HepG2 (cell line): Measurements from ENCODE around the gene ADCY9.

Experiments used
- ATF2 ChIP-seq: sonication (generic); formaldehyde crosslinking; IDR thresholded peaks from 2 replicates; pipeline ENCODE4 v1.4.0; 2020; ENCODE audit warnings: missing genetic modification reagents
- PHF8 ChIP-seq: sonication (generic); formaldehyde crosslinking; IDR thresholded peaks from 2 replicates; pipeline ENCODE4 v1.5.0; 2020; ENCODE audit warnings: missing genetic modification reagents
- POLR2A ChIP-seq, 2 experiments: IDR thresholded peaks; 2 replicates each; pipeline ENCODE4 v1.6.1; 2011; ENCODE audit warnings: low read depth in 2 of 2, low read length in 2 of 2, mild to moderate bottlenecking in 1 of 2, moderate library complexity in 1 of 2; ENCODE audit not compliant: insufficient read depth in 1 of 2
- ZBTB34 ChIP-seq: sonication (generic); formaldehyde crosslinking; IDR thresholded peaks from 2 replicates; pipeline ENCODE4 v1.8.0; 2022; ENCODE audit warnings: mild to moderate bottlenecking, missing genetic modification reagents
- ZKSCAN1 ChIP-seq: fragments of 150-350 bp; IDR thresholded peaks from 2 replicates; pipeline ENCODE4 v1.6.1; 2014; ENCODE audit warnings: low read length

- no peak for TF ChIP-seq PHF8 (CRISPR knock-in tag)
- TF ChIP-seq ZKSCAN1 = no peak
- no peak for TF ChIP-seq ATF2 (CRISPR knock-in tag)
- no peak for TF ChIP-seq POLR2A (IDR thresholded peaks at IDR 0.05; ENCODE audit: insufficient read depth in 1 of 2, low read depth in 2 of 2, low read length in 2 of 2)
- TF ChIP-seq ZBTB34 = no peak
Measured at GRCh38 chr16:4053301-4053845, 62.9 kb downstream of the ADCY9 start.
